Sigmoid colon (tissue), 7 donors: Measurements from ENCODE around the gene F2. TPM values are rescaled to one million over a fixed set of nuclear protein-coding genes. Genes with fewer than 3 reads are reported as not detected.

Source experiments
- DNase-seq: peaks from one replicate; pipeline ENCODE4 v3.0.0-alpha.2; 2019
- H3K27ac ChIP-seq, 4 donors: fragments of 200-600 bp; sonication (generic); one replicate each; pipeline ENCODE4 v1.5.1; 2016 to 2019; ENCODE audit warnings: mild to moderate bottlenecking in 1 of 4
- H3K27me3 ChIP-seq, 3 donors: fragments of 200-600 bp; sonication (generic); one replicate each; pipeline ENCODE4 v1.5.1; 2019; ENCODE audit warnings: mild to moderate bottlenecking in 1 of 3
- H3K36me3 ChIP-seq, 4 donors: fragments of 200-600 bp; sonication (generic); one replicate each; pipeline ENCODE4 v1.5.1; 2016 to 2019
- H3K4me1 ChIP-seq, 4 donors: fragments of 200-600 bp; sonication (generic); one replicate each; pipeline ENCODE4 v1.5.1; 2017 to 2019
- H3K4me3 ChIP-seq, 4 donors: fragments of 200-600 bp; sonication (generic); one replicate each; pipeline ENCODE4 v1.5.1; 2017 to 2019; ENCODE audit warnings: mild to moderate bottlenecking in 2 of 4, moderate library complexity in 1 of 4
- H3K9me3 ChIP-seq, 4 donors: fragments of 200-600 bp in 3 of 4; sonication (generic) in 3 of 4; one replicate each; pipeline versions ENCODE4 v1.5.1 to v1.6.1; 2013 to 2019
- CTCF ChIP-seq, 4 experiments: fragments of 450-650 bp in 3 of 4; fragments of 200-600 bp in 1 of 4; IDR thresholded peaks; one replicate each; pipeline ENCODE4 v1.5.1; 2016 to 2019; ENCODE audit warnings: antibody characterized with exemption in 4 of 4, mild to moderate bottlenecking in 3 of 4, moderate library complexity in 2 of 4
- EP300 ChIP-seq, 4 donors: sonication (generic); formaldehyde crosslinking; IDR thresholded peaks; one replicate each; pipeline ENCODE4 v1.6.1; 2017; ENCODE audit warnings: antibody characterized with exemption in 4 of 4
- POLR2A ChIP-seq, 2 donors: fragments of 450-650 bp; IDR thresholded peaks; one replicate each; pipeline ENCODE4 v1.6.1; 2016; ENCODE audit warnings: antibody characterized with exemption in 2 of 2, mild to moderate bottlenecking in 2 of 2, moderate library complexity in 2 of 2
- POLR2AphosphoS5 ChIP-seq, 4 donors: sonication (generic); formaldehyde crosslinking; IDR thresholded peaks; one replicate each; pipeline ENCODE4 v1.6.1; 2017; ENCODE audit warnings: antibody characterized with exemption in 4 of 4
- WGBS, 2 donors: extraction: QIAGEN DNeasy Blood & Tissue Kit; methylation state at CpG; one replicate each; pipeline ENCODE4 v1.1.7; 2013; 5-methylcytosine and 5-hydroxymethylcytosine counted together
- intact Hi-C: fragments of 100-400 bp; cut with DNase I; formaldehyde crosslinking; loops from one replicate; pipeline ENCODE4 v1.15.1; 2023
- polyA plus RNA-seq, 3 donors: library from polyadenylated mRNA; stranded (reverse); fragments of 200-250 nt; gene quantifications; one replicate each; pipeline ENCODE4 v1.2.3, GENCODE V29; 2013
- total RNA-seq, 4 donors: library from RNA; depleted of rRNA; stranded (reverse); fragments of >200 nt; gene quantifications; one replicate each; pipeline ENCODE4 v1.1.0, GENCODE V29; 2016
- donor health status: healthy with polysubstance abuse.
- donor health status: Bipolar disorder and iron deficiency.
- donor health status: healthy.

The F2 gene
- total and polyA plus RNA-seq, 7 donors = 0.13 to 0.46 (median 0.28) TPM; not detected in 4

GRCh38 chr11:46673713-46674462, 45.1 kb upstream of the F2 start:
- DNase-seq = peak; percentile 55

GRCh38 chr11:46674463-46675287, 44.3 kb upstream of the F2 start:
- H3K9me3 ChIP-seq = no peaks in the 10 kb centered on the region
- DNase-seq = peak; percentile 40
- H3K27me3 ChIP-seq = no peaks in the 10 kb centered on the region
- H3K36me3 ChIP-seq = peaks cover 31 to 75% (median 45%) of the 10 kb centered on the region in 4 donors
- TF ChIP-seq POLR2A (IDR thresholded peaks at IDR 0.05) (no peak), EP300 (IDR thresholded peaks at IDR 0.05) (no peak), CTCF (IDR thresholded peaks at IDR 0.05) (no peak), POLR2AphosphoS5 (IDR thresholded peaks at IDR 0.05) (no peak)
- WGBS, 2 donors = 10 to 34% methylated on average over 12 of the region's 12 CpGs
- peaks cover 0 to 30% (median 26%) of the 10 kb centered on the region in 4 donors for H3K4me1 ChIP-seq
- H3K4me3 ChIP-seq = no peak overlapping the region
- intact Hi-C loops = no loop called here
- peak overlapping the region; percentile 69 to 80 (median 74) for H3K27ac ChIP-seq

More at GRCh38 chr11:46673713-46674462, 45.1 kb upstream of the F2 start:
- Histone ChIP-seq H3K36me3 (peaks cover 26 to 75% (median 43%) of the 10 kb centered on the region in 4 donors), H3K9me3 (no peaks in the 10 kb centered on the region), H3K4me3 (no peak overlapping the region), H3K4me1 (peaks cover 0 to 30% (median 26%) of the 10 kb centered on the region in 4 donors), H3K27me3 (no peaks in the 10 kb centered on the region), H3K27ac (peak overlapping the region; percentile 69 to 80 (median 74))
- WGBS, 2 donors = 65 to 79% methylated on average over 6 of the region's 6 CpGs
- TF ChIP-seq CTCF (IDR thresholded peaks at IDR 0.05) = no peak
- no peak for TF ChIP-seq POLR2AphosphoS5 (IDR thresholded peaks at IDR 0.05)
- TF ChIP-seq EP300 (IDR thresholded peaks at IDR 0.05) = no peak
- TF ChIP-seq POLR2A (IDR thresholded peaks at IDR 0.05) = no peak
- intact Hi-C loops = no loop called here

GRCh38 chr11:46675288-46675851, 43.6 kb upstream of the F2 start:
- H3K4me3 ChIP-seq = no peak overlapping the region
- no peaks in the 10 kb centered on the region for H3K27me3 ChIP-seq
- H3K27ac ChIP-seq = peak overlapping the region; percentile 69 to 80 (median 74)
- no peaks in the 10 kb centered on the region for H3K9me3 ChIP-seq
- H3K4me1 ChIP-seq = peaks cover 0 to 30% (median 26%) of the 10 kb centered on the region in 4 donors
- TF ChIP-seq CTCF (IDR thresholded peaks at IDR 0.05) = peak in 1 of 4 experiments; percentile 11
- TF ChIP-seq EP300 (IDR thresholded peaks at IDR 0.05) = peak in 1 of 4 donors; percentile 53
- TF ChIP-seq POLR2A (IDR thresholded peaks at IDR 0.05) = no peak
- TF ChIP-seq POLR2AphosphoS5 (IDR thresholded peaks at IDR 0.05) = peak in 3 of 4 donors; percentile 32 to 66 (median 41)
- peak; percentile 90 for DNase-seq
- intact Hi-C loops = no loop called here
- peaks cover 35 to 75% (median 45%) of the 10 kb centered on the region in 4 donors for H3K36me3 ChIP-seq
- WGBS, 2 donors = 13 to 47% methylated on average over 4 of the region's 4 CpGs

GRCh38 chr11:46675949-46676348, 43.1 kb upstream of the F2 start:
- H3K36me3 ChIP-seq = peaks cover 35 to 75% (median 45%) of the 10 kb centered on the region in 4 donors
- H3K27ac ChIP-seq = peak overlapping the region; percentile 69 to 80 (median 74)
- intact Hi-C loops = no loop called here
- WGBS, 2 donors = 83 to 89% methylated on average over 7 of the region's 7 CpGs
- no peak for DNase-seq
- no peaks in the 10 kb centered on the region for H3K9me3 ChIP-seq
- peaks cover 0 to 30% (median 26%) of the 10 kb centered on the region in 4 donors for H3K4me1 ChIP-seq
- H3K4me3 ChIP-seq = no peak overlapping the region
- H3K27me3 ChIP-seq = no peaks in the 10 kb centered on the region
- TF ChIP-seq POLR2A (IDR thresholded peaks at IDR 0.05) (no peak), EP300 (IDR thresholded peaks at IDR 0.05) (no peak), POLR2AphosphoS5 (IDR thresholded peaks at IDR 0.05) (no peak), CTCF (IDR thresholded peaks at IDR 0.05) (no peak)
